ENCODE data around the gene SAPCD1. TPM values are rescaled to one million over a fixed set of nuclear protein-coding genes. Genes with fewer than 3 reads are reported as not detected.

Gene SAPCD1
- polyA plus RNA-seq, 6 donors from 2014 or later = 0.96 TPM; not detected in 5

DNA sequence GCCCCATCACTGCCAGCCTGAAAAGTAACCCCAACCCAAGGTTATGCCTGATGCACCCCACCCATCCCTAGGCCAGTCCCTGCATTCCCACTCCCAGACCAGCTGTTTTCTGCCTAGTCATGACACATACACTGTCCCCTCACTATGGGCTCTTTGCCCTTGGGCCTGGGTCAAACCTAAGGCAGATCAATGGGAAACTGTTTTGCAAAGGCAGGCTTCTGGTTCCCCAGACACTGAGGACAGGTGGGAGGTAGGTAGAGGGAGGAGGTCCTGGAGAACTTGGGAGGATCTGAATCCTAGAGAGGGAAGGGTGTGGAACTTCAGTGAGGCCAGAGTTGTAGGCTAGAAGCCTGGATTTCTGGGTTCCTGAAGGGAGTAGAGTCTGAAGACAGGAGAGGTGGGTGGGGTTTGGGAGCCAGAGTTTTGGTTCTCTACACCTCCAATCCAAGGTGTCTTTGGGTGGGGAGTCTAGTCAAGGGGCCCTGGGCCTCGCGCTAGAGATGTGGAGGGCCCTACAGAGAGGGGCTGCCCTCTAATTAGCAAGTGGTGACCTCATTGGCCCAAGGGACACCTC, 28.1 kb upstream of the SAPCD1 start:
- Mint-ChIP-seq H3K27me3 (no peaks in the 10 kb centered on the region), H3K36me3 (peaks cover 9 to 25% of the 10 kb centered on the region in 2 donors), H3K4me1 (peaks cover 61 to 69% (median 69%) of the 10 kb centered on the region in 3 donors), H3K27ac (peak overlapping the region; percentile 83 to 99 (median 95)), H3K9me3 (no peaks in the 10 kb centered on the region), H3K4me3 (peak overlapping the region; percentile 94 to 99 (median 99))
- DNase-seq (no peak), ATAC-seq (ENCODE audit: low read depth in 2 of 2) (no peak)

DNA sequence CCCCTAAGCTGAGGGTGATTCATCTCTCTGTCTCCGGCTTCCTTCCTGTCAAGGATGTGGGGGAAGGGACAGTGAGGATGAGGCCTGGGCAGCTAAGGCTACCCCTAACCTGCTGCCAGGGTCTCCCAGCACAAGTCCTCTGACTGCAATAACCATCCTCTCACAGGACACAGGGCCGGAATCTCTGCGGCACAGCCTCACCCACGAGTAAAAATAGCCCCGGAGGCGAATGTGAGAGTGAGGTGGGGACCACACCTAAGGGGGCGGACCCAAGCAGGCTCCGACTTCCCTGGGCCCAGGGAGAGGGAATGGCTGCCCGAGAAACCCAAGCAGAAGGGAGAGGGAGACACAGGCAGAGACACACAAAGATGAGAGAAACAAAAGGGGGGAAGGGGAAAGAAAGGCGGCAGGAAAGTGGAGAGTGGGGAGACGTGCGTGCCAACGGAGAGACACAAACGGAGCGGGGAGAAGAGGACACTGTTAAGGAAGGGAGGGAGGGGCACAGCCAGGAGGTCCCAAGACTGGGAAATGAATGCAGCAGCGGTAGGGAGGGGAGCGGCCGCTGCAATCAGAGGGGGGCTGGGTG, 27.5 kb upstream of the SAPCD1 start:
- DNase-seq = peak; percentile 32
- no peaks in the 10 kb centered on the region for H3K9me3 Mint-ChIP-seq

DNA sequence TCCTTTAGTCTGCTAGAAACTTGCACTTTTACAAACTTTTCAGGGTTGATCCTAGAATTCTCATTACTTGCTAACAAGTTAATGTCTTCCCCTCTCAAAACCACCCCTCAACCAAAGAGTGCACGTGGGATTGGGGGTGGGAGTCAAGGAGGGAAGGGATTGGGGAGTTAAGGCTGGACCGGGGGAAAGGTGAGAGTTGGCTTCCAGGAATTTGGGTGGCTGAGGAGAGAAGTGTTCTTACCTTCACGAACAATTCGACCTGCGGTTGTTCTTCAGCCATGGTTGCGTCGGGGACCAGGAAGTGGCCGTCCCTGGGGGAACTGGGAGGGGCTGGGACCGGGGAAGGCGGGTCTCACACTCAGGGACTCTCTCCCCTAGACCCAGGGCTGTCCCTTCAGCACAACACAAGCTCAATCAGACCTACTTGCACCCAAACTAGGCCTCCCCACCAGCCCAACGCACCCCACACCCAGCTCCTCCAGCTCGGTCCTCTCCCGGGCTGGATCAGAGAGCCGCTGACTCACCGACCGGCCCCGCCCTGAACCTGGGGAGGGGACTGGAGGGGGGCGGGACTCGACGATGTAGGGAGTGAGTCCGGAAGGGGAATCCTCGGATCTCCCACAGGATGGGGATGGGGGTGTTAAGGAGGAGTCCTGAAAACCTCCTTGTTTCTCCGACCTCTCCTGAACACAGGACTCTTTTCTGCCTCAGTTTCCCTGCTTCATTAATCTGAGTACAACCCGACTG, 26.3 kb upstream of the SAPCD1 start, which contains the start of gene CLIC1:
Gene CLIC1 (minus strand): TSS at position 510 of the 747 bp plus-strand sequence. CDS start 230 bp downstream, at position 280.
- peaks cover 9 to 21% of the 10 kb centered on the region in 2 donors for H3K36me3 Mint-ChIP-seq
- no peaks in the 10 kb centered on the region for H3K9me3 Mint-ChIP-seq
- DNase-seq (peak; percentile 74), ATAC-seq (ENCODE audit: low read depth in 2 of 2) (peak; percentile 30 to 34)
- H3K4me1 Mint-ChIP-seq = peaks cover 66 to 76% (median 71%) of the 10 kb centered on the region in 3 donors
- H3K27me3 Mint-ChIP-seq = no peaks in the 10 kb centered on the region
- peak within 1 kb of the TSS; percentile 94 to 99 (median 99) for H3K4me3 Mint-ChIP-seq
- peak within 1 kb of the TSS; percentile 94 to 100 (median 98) for H3K27ac Mint-ChIP-seq

More for the DNA sequence above, 27.5 kb upstream of the SAPCD1 start:
- Mint-ChIP-seq H3K27ac (peak overlapping the region; percentile 93 to 99 (median 97)), H3K4me3 (peak overlapping the region; percentile 94 to 99 (median 99)), H3K4me1 (peaks cover 65 to 73% (median 73%) of the 10 kb centered on the region in 3 donors), H3K27me3 (no peaks in the 10 kb centered on the region), H3K36me3 (peaks cover 9 to 21% of the 10 kb centered on the region in 2 donors)
- ATAC-seq (ENCODE audit: low read depth in 2 of 2) = no peak

DNA sequence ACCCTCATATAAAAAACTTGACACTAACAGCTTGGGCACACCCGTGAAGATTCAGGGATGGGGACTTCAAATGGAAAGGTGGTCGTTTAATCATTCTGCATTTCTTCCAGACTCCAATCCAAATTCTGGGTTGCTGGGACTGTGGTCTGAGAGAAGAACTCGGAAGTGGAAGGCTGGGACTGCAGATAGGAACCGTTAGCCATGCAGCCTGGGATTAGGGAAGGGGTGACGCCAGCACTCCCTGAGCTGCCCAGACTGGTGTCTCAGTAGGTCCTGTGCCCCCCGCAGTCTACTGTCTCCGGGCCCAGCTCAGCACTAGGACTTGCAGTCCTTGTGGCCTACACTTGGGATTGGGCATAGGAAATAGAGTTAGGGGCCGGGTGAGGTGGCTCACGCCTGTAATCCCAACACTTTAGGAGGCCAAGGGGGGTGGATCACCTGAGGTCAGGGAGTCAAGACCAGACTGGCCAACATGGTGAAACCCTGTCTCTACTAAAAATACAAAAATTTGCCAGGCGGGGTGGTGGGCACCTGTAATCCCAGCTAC, 25.6 kb upstream of the SAPCD1 start:
- no peaks in the 10 kb centered on the region for H3K27me3 Mint-ChIP-seq
- H3K4me3 Mint-ChIP-seq = peak overlapping the region; percentile 94 to 99 (median 99)
- peak overlapping the region; percentile 94 to 100 (median 98) for H3K27ac Mint-ChIP-seq
- ATAC-seq (ENCODE audit: low read depth in 2 of 2) (no peak), DNase-seq (no peak)
- H3K36me3 Mint-ChIP-seq = peaks cover 9 to 21% of the 10 kb centered on the region in 2 donors
- no peaks in the 10 kb centered on the region for H3K9me3 Mint-ChIP-seq
- H3K4me1 Mint-ChIP-seq = peaks cover 66 to 77% (median 71%) of the 10 kb centered on the region in 3 donors

DNA sequence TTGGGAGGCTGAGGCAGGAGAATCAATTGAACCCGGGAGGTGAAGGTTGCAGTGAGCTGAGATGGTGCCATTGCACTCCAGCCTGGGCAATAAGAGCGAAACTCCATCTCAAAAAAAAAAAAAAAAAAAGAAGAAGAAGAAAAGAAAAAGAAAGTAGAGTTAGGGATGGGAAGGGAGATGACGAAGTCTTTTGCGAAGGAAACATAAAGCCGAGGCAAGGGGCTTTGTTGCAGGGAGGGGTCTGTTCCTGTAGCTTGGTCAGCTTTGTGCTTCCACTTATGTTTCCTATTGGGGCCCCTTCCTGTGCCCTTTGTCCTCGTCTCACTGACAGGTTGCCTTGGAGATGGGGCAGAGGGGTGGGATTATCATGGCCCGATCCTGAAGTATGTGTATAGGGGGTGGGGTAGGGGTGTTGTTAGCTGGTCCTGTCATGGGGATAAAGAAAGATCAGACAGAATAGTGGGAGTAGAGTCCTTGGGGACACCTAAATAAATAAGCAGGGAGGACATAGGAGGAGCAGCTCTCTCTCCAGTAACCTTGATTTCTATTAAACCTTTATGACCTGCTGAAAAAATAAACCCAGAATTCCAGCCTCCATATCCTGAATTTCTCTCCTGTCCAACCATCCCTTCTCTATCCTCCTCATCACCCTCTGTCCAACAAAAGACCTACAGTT, 25.0 kb upstream of the SAPCD1 start:
- ATAC-seq (ENCODE audit: low read depth in 2 of 2) (no peak), DNase-seq (peak; percentile 25)
- Mint-ChIP-seq H3K4me1 (peaks cover 66 to 77% (median 71%) of the 10 kb centered on the region in 3 donors), H3K27ac (peak overlapping the region; percentile 94 to 100 (median 98)), H3K36me3 (peaks cover 9 to 21% of the 10 kb centered on the region in 2 donors), H3K9me3 (no peaks in the 10 kb centered on the region), H3K4me3 (peak overlapping the region; percentile 94 to 99 (median 99)), H3K27me3 (no peaks in the 10 kb centered on the region)

GRCh38 chr6:31737991-31738979, 24.2 kb upstream of the SAPCD1 start:
- peak; percentile 37 to 53 for ATAC-seq (ENCODE audit: low read depth in 2 of 2)
- Mint-ChIP-seq H3K36me3 (peaks cover 6 to 16% of the 10 kb centered on the region in 2 donors), H3K27ac (peak overlapping the region; percentile 94 to 100 (median 98)), H3K9me3 (no peaks in the 10 kb centered on the region), H3K27me3 (no peaks in the 10 kb centered on the region), H3K4me1 (peaks cover 66 to 75% (median 69%) of the 10 kb centered on the region in 3 donors), H3K4me3 (peak overlapping the region; percentile 94 to 99 (median 99))
- DNase-seq = peak; percentile 80

DNA sequence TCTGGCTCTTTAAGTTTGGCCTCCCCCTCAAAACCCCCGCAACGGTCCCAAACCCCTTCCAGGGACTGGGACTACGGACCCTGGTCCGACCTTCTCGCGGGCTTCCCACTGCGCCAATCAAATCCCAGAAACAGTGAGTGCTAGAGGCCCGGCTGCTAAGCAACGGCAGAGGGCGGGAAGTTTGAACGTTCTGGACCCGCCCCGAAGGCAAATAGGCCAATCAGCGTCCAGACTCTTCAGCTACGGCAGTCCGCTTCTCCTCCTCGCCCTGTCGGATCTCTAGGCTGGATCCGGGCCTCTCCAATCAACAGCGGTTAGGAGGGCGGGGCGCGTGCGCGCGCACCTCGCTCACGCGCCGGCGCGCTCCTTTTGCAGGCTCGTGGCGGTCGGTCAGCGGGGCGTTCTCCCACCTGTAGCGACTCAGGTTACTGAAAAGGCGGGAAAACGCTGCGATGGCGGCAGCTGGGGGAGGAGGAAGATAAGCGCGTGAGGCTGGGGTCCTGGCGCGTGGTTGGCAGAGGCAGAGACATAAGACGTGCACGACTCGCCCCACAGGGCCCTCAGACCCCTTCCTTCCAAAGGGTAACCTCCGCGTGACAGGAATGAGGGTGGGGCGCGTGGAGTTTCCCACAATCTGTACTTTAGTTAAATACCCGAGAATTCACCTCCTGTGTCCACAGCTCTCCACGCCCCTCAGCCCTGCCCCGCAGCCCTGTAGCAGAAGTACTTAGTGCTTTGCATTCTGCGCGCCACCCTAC, 22.6 kb upstream of the SAPCD1 start, which contains the start of gene MSH5:
Gene MSH5 (plus strand): TSS at position 367 of the 758 bp plus-strand sequence. CDS start 462 bp downstream, outside the sequence.
- H3K4me1 Mint-ChIP-seq = peaks cover 54 to 59% (median 56%) of the 10 kb centered on the region in 3 donors
- peaks cover 4 to 12% of the 10 kb centered on the region in 2 donors for H3K36me3 Mint-ChIP-seq
- peak within 1 kb of the TSS; percentile 94 to 100 (median 99) for H3K27ac Mint-ChIP-seq
- H3K4me3 Mint-ChIP-seq = peak within 1 kb of the TSS; percentile 94 to 100 (median 99)
- DNase-seq = peak; percentile 94
- no peaks in the 10 kb centered on the region for H3K27me3 Mint-ChIP-seq
- peak; percentile 84 to 88 for ATAC-seq (ENCODE audit: low read depth in 2 of 2)
- H3K9me3 Mint-ChIP-seq = no peaks in the 10 kb centered on the region

DNA sequence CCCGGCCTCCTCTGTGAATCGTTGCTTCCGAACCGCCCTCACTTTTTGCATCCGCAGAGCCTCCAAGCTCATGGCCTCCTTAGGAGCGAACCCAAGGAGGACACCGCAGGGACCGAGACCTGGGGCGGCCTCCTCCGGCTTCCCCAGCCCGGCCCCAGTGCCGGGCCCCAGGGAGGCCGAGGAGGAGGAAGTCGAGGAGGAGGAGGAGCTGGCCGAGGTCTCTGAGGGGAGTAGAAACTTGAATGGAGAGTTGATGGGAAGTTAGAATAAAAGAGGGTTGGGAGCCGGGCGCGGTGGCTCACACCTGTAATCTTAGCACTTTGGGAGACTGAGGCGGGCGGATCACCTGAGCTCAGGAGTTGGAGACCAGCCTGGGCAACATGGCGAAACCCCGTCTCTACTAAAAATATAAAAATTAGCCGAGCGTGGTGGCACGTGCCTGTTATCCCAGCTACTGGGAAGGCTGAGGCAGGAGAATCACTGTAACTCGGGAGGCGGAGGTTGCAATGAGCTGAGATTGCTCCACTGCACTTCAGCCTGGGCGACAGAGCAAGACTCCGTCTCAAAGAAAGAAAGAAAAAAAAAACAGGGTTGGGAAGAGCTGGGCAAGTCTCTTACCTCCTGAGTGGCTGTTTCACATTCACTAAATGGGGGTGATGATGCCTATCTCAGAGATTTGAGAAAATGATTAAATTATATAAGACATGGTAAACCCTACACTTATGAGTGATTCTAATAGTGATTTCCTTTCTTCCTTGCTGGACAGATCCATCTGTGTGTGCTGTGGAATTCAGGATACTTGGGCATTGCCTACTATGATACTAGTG, 21.8 kb upstream of the SAPCD1 start:
- ATAC-seq (ENCODE audit: low read depth in 2 of 2) (peak; percentile 3), DNase-seq (no peak)
- Mint-ChIP-seq H3K9me3 (no peaks in the 10 kb centered on the region), H3K4me3 (peak overlapping the region; percentile 94 to 100 (median 98)), H3K36me3 (peaks cover 4% of the 10 kb centered on the region in 2 donors), H3K27ac (peak overlapping the region; percentile 94 to 100 (median 99)), H3K27me3 (no peaks in the 10 kb centered on the region), H3K4me1 (peaks cover 47 to 53% (median 48%) of the 10 kb centered on the region in 3 donors)

GRCh38 chr6:31741815-31742214, 20.6 kb upstream of the SAPCD1 start:
- Mint-ChIP-seq H3K36me3 (peaks cover 0 to 4% of the 10 kb centered on the region in 2 donors), H3K27ac (peak overlapping the region in 3 of 6 donors; percentile 47 to 84 (median 60)), H3K4me3 (peak overlapping the region in 5 of 8 donors; percentile 82 to 99 (median 94)), H3K27me3 (no peaks in the 10 kb centered on the region), H3K4me1 (peaks cover 37 to 47% (median 40%) of the 10 kb centered on the region in 3 donors), H3K9me3 (no peaks in the 10 kb centered on the region)
- DNase-seq (no peak), ATAC-seq (ENCODE audit: low read depth in 2 of 2) (no peak)

DNA sequence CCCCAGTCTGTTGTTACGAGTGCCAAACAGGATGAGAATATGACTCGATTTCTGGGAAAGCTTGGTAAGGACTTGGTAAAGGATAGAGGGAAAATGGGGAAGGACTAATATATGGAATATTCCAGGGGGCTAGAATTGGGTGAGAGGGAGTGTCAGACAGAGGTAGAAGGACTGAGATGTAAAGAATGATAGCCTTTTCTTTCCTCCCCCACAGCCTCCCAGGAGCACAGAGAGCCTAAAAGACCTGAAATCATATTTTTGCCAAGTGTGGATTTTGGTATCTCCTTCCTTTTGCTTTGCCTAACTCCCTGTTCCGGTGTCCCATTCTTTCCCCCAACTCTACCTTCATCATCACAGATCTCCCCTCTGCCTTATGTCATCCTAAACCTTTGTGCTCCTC, 19.6 kb upstream of the SAPCD1 start:
- H3K27ac Mint-ChIP-seq = peak overlapping the region in 1 of 6 donors; percentile 13
- peaks cover 26 to 36% (median 30%) of the 10 kb centered on the region in 3 donors for H3K4me1 Mint-ChIP-seq
- H3K9me3 Mint-ChIP-seq = no peaks in the 10 kb centered on the region
- peak overlapping the region in 1 of 8 donors; percentile 94 for H3K4me3 Mint-ChIP-seq
- ATAC-seq (ENCODE audit: low read depth in 2 of 2) (no peak), DNase-seq (no peak)
- peaks cover 0 to 4% of the 10 kb centered on the region in 2 donors for H3K36me3 Mint-ChIP-seq
- no peaks in the 10 kb centered on the region for H3K27me3 Mint-ChIP-seq

Data from naive B cell (primary cell).